IMR-90 (cell line): Measurements from ENCODE around the gene KATNAL2. TPM values are rescaled to one million over a fixed set of nuclear protein-coding genes. Genes with fewer than 3 reads are reported as not detected.

Source experiments
- ATAC-seq: fragments of 200-7000 bp; cut with Tn5 transposase; 2 replicates; pipeline ENCODE4 v1.9.1; 2020; ENCODE audit warnings: low read depth, mild to moderate bottlenecking, moderate library complexity
- BruUV-seq: library from RNA; stranded (reverse); fragments of 400-500 nt; replicated peaks from 2 replicates; lab custom pipeline; 2021; lab: Mats Ljungman, UMichigan
- CTCF ChIA-PET: fragments of 300-600 bp; formaldehyde crosslinking; extraction: SDS; loops from one replicate; lab custom pipeline; 2021; ENCODE audit warnings: antibody characterized with exemption; lab: Yijun Ruan, JAX
- POLR2A ChIA-PET: fragments of 300-600 bp; sonication (Branson Sonifier 250); formaldehyde crosslinking; loops from one replicate; lab custom pipeline; 2022; ENCODE audit warnings: antibody characterized with exemption; ENCODE audit not compliant: unreplicated experiment; lab: Charles Lee
- DNase-seq: peaks from one replicate; pipeline ENCODE4 v3.0.0; 2013
- H2AFZ ChIP-seq: replicated peaks from 2 replicates; pipeline ENCODE3; 2013; ENCODE audit warnings: low read length, mild to moderate bottlenecking; ENCODE audit not compliant: poor library complexity
- H2AK5ac ChIP-seq: 2 replicates; pipeline ENCODE4 v1.6.1; 2013; ENCODE audit warnings: low read depth, low read length, inconsistent platforms
- H2AK9ac ChIP-seq: replicated peaks from 2 replicates; pipeline ENCODE3; 2013; ENCODE audit warnings: mild to moderate bottlenecking, low read depth, low read length, moderate library complexity; ENCODE audit not compliant: poor library complexity
- H2BK120ac ChIP-seq: 2 replicates; pipeline ENCODE4 v1.6.1; 2013; ENCODE audit warnings: low read depth, low read length, inconsistent platforms
- H2BK15ac ChIP-seq: 3 replicates; pipeline ENCODE4 v1.6.1; 2013; ENCODE audit warnings: low read depth, low read length, inconsistent platforms
- H2BK20ac ChIP-seq: 2 replicates; pipeline ENCODE4 v1.6.1; 2013; ENCODE audit warnings: low read depth, mild to moderate bottlenecking, inconsistent platforms, low read length, moderate library complexity
- H2BK5ac ChIP-seq: 2 replicates; pipeline ENCODE4 v1.6.1; 2013; ENCODE audit warnings: mild to moderate bottlenecking, low read depth, low read length, inconsistent platforms; ENCODE audit not compliant: poor library complexity, severe bottlenecking
- H3K14ac ChIP-seq: replicated peaks from 2 replicates; pipeline ENCODE4 v1.6.1; 2013; ENCODE audit warnings: low read depth, low read length, inconsistent platforms
- H3K18ac ChIP-seq: 2 replicates; pipeline ENCODE4 v1.6.1; 2013; ENCODE audit warnings: low read depth, low read length, control low read depth
- H3K23ac ChIP-seq: 2 replicates; pipeline ENCODE4 v1.6.1; 2013; ENCODE audit warnings: low read depth, low read length, inconsistent platforms
- H3K27ac ChIP-seq: 2 replicates; pipeline ENCODE4 v1.5.1; 2013; ENCODE audit warnings: mild to moderate bottlenecking, control low read depth, low read length; ENCODE audit not compliant: insufficient read depth
- H3K27me3 ChIP-seq: 2 replicates; pipeline ENCODE4 v1.6.1; 2013; ENCODE audit warnings: low read length; ENCODE audit not compliant: control insufficient read depth, insufficient read depth
- H3K36me3 ChIP-seq: 2 replicates; pipeline ENCODE4 v1.6.1; 2013; ENCODE audit warnings: low read length, mixed read lengths; ENCODE audit not compliant: control insufficient read depth, insufficient read depth
- H3K4ac ChIP-seq: 2 replicates; pipeline ENCODE4 v1.6.1; 2013; ENCODE audit warnings: low read depth, low read length, inconsistent platforms
- H3K4me1 ChIP-seq: 2 replicates; pipeline ENCODE4 v1.6.1; 2013; ENCODE audit warnings: low read length, mixed read lengths; ENCODE audit not compliant: control insufficient read depth, insufficient read depth
- H3K4me2 ChIP-seq: 2 replicates; pipeline ENCODE4 v1.6.1; 2013; ENCODE audit warnings: low read depth, mild to moderate bottlenecking, control low read depth, low read length, moderate library complexity
- H3K4me3 ChIP-seq: 2 replicates; pipeline ENCODE4 v1.5.1; 2013; ENCODE audit warnings: low read depth, mild to moderate bottlenecking, control low read depth, low read length, moderate library complexity; ENCODE audit not compliant: insufficient read depth
- H3K56ac ChIP-seq: 2 replicates; pipeline ENCODE4 v1.6.1; 2013; ENCODE audit warnings: low read length, inconsistent platforms; ENCODE audit not compliant: insufficient read depth; ENCODE audit errors: extremely low read depth
- H3K79me1 ChIP-seq, 2 experiments: 2 replicates each; pipeline ENCODE4 v1.6.1; 2013; ENCODE audit warnings: low read length in 2 of 2, inconsistent platforms in 1 of 2, low read depth in 1 of 2
- H3K9ac ChIP-seq: 2 replicates; pipeline ENCODE4 v1.6.1; 2013; ENCODE audit warnings: low read depth, low read length, control low read depth
- H3K9me1 ChIP-seq: 2 replicates; pipeline ENCODE4 v1.6.1; 2013; ENCODE audit warnings: low read length, inconsistent platforms; ENCODE audit not compliant: insufficient read depth
- H3K9me3 ChIP-seq: 2 replicates; pipeline ENCODE4 v1.6.1; 2013; ENCODE audit warnings: low read length; ENCODE audit not compliant: control insufficient read depth, insufficient read depth
- H4K20me1 ChIP-seq: 2 replicates; pipeline ENCODE4 v1.6.1; 2013; ENCODE audit warnings: low read length, inconsistent platforms; ENCODE audit not compliant: insufficient read depth
- H4K5ac ChIP-seq: 2 replicates; pipeline ENCODE4 v1.6.1; 2013; ENCODE audit warnings: mild to moderate bottlenecking, low read depth, low read length, control low read depth
- H4K8ac ChIP-seq, 2 experiments: 2 replicates each; pipeline ENCODE4 v1.6.1; 2013; ENCODE audit warnings: low read depth in 2 of 2, low read length in 2 of 2, control low read depth in 1 of 2, inconsistent platforms in 1 of 2
- H4K91ac ChIP-seq: 2 replicates; pipeline ENCODE4 v1.6.1; 2013; ENCODE audit warnings: low read depth, low read length, inconsistent platforms; ENCODE audit not compliant: insufficient read depth
- BHLHE40 ChIP-seq: fragments of 150-350 bp; IDR thresholded peaks from 2 replicates; pipeline ENCODE4 v1.6.1; 2016; ENCODE audit warnings: mild to moderate bottlenecking, low read depth, low read length
- CEBPB ChIP-seq: IDR thresholded peaks from 2 replicates; pipeline ENCODE4 v1.6.1; 2012; ENCODE audit warnings: low read depth, low read length, improper control_type of control experiment
- CHD1 ChIP-seq: IDR thresholded peaks from 2 replicates; pipeline ENCODE4 v1.6.1; 2012; ENCODE audit warnings: low read depth, low read length, improper control_type of control experiment
- CTCF ChIP-seq: conservative IDR thresholded peaks from 2 replicates; pipeline ENCODE4 v1.5.1; 2012; ENCODE audit warnings: mild to moderate bottlenecking, low read depth, low read length, improper control_type of control experiment
- ELK1 ChIP-seq: fragments of 150-350 bp; IDR thresholded peaks from 2 replicates; pipeline ENCODE4 v1.6.1; 2016; ENCODE audit warnings: low read depth, mild to moderate bottlenecking, low read length, moderate library complexity, borderline replicate concordance
- FOS ChIP-seq: fragments of 150-350 bp; IDR thresholded peaks from 2 replicates; pipeline ENCODE4 v1.6.1; 2016; ENCODE audit warnings: low read depth, low read length
- MAFK ChIP-seq: IDR thresholded peaks from 2 replicates; pipeline ENCODE4 v1.6.1; 2012; ENCODE audit warnings: low read depth, low read length, improper control_type of control experiment
- MAZ ChIP-seq: IDR thresholded peaks from 2 replicates; pipeline ENCODE4 v1.6.1; 2012; ENCODE audit warnings: low read depth, mild to moderate bottlenecking, low read length, improper control_type of control experiment, moderate library complexity, borderline replicate concordance
- MXI1 ChIP-seq: IDR thresholded peaks from 2 replicates; pipeline ENCODE4 v1.6.1; 2012; ENCODE audit warnings: low read depth, mild to moderate bottlenecking, low read length, moderate library complexity, borderline replicate concordance
- NFE2L2 ChIP-seq: fragments of 150-350 bp; IDR thresholded peaks from 2 replicates; pipeline ENCODE4 v1.6.1; 2016; ENCODE audit warnings: low read depth, mild to moderate bottlenecking, low read length
- POLR2A ChIP-seq: IDR thresholded peaks from 2 replicates; pipeline ENCODE4 v1.6.1; 2012; ENCODE audit warnings: mild to moderate bottlenecking, low read depth, low read length
- RAD21 ChIP-seq: IDR thresholded peaks from 2 replicates; pipeline ENCODE4 v1.6.1; 2012; ENCODE audit warnings: low read length, improper control_type of control experiment
- RCOR1 ChIP-seq: IDR thresholded peaks from 2 replicates; pipeline ENCODE4 v1.6.1; 2012; ENCODE audit warnings: mild to moderate bottlenecking, low read length, improper control_type of control experiment; ENCODE audit not compliant: insufficient replicate concordance
- RFX5 ChIP-seq: IDR thresholded peaks from 2 replicates; pipeline ENCODE4 v1.8.0; 2012; ENCODE audit warnings: low read depth, mild to moderate bottlenecking, low read length, moderate library complexity
- SMC3 ChIP-seq: fragments of 150-350 bp; IDR thresholded peaks from 2 replicates; pipeline ENCODE4 v1.6.1; 2016; ENCODE audit warnings: low read depth, mild to moderate bottlenecking, antibody characterized with exemption, low read length, moderate library complexity
- WGBS, 2 experiments: methylation state at CpG; one replicate each; pipeline versions ENCODE4 v1.1.5 to v1.1.7; 2013; ENCODE audit warnings: missing lambda C conversion rate in 2 of 2; ENCODE audit not compliant: insufficient read length in 1 of 2; ENCODE audit errors: extremely low coverage in 2 of 2; 5-methylcytosine and 5-hydroxymethylcytosine counted together
- dilution Hi-C: fragments of 300-500 bp; cut with HindIII; formaldehyde crosslinking; loops from one replicate; pipeline ENCODE4 v1.14.3; 2018; ENCODE audit warnings: low sequenced_read_pairs; ENCODE audit not compliant: unreplicated experiment
- in situ Hi-C: fragments of 300-500 bp; cut with MboI; formaldehyde crosslinking; loops from 3 replicates; pipeline ENCODE4 v1.14.3; 2019; ENCODE audit warnings: low sequenced_read_pairs, inconsistent platforms, mixed read lengths
- intact Hi-C: fragments of 100-400 bp; cut with micrococcal nuclease; formaldehyde crosslinking; loops from 2 replicates; pipeline ENCODE4 v1.10.0; 2022
- polyA plus RNA-seq, 3 experiments: library from polyadenylated mRNA; depleted of rRNA; stranded (reverse); fragments of >200 nt; gene quantifications; 2 replicates each; pipeline ENCODE4 v1.2.3, GENCODE V29; 2012; ENCODE audit warnings: low replicate concordance in 1 of 3
- total RNA-seq: library from RNA; depleted of rRNA; stranded (reverse); fragments of >200 nt; gene quantifications from 2 replicates; pipeline ENCODE4 v1.2.3, GENCODE V29; 2012
- TF ChIP-seq, protein P1 (sequence below): fragments of 150-350 bp; IDR thresholded peaks from 2 replicates; pipeline ENCODE4 v1.6.1; 2017; ENCODE audit warnings: mild to moderate bottlenecking, antibody characterized with exemption, low read length, low read depth

KATNAL2 gene
- total and polyA plus RNA-seq, 2 of the 4 experiments (the other 2 are of a cell fraction), result 0.90 to 2.3 TPM

DNA sequence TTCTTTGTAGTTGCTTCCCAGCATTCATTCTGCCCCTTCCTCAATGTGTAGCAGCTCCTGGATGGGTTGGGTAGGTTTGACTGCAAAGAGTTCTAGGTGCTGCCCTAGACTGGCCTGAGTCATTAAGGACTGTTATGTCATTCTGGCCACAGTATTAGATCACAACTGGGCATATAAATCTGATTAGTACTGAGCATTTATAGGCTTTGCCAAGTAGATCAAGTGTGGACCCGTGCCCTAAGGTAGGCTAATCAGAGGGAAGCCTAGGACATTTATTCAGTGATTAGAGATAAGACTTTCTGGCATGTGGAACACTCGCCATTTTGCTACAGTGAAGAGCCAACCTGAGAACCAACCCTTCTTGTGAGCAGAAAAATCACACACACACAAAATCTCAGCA, 2.7 kb downstream of the KATNAL2 start:
- Histone ChIP-seq H3K23ac (no peak overlapping the region), H2AK5ac (no peak overlapping the region), H3K9me3 (no peaks in the 10 kb centered on the region), H3K4ac (no peak overlapping the region), H3K56ac (no peak overlapping the region), H4K5ac (no peak overlapping the region), H3K36me3 (no peaks in the 10 kb centered on the region), H3K4me3 (no peak overlapping the region), H3K27ac (no peak overlapping the region), H2BK15ac (no peak overlapping the region), H2AFZ (no peak overlapping the region), H2BK5ac (no peak overlapping the region), H3K18ac (no peak overlapping the region), H3K27me3 (no peaks in the 10 kb centered on the region), H3K9me1 (no peaks in the 10 kb centered on the region; the same call in 1 of the 2 replicates), H3K14ac (no peak overlapping the region), H2BK120ac (no peak overlapping the region), H3K79me1 (peaks cover 11 to 23% of the 10 kb centered on the region in 2 experiments; a peak in 3 of 4 replicates), H4K8ac (no peak overlapping the region), H2AK9ac (no peak overlapping the region), H4K91ac (no peak overlapping the region), H4K20me1 (peaks cover 3% of the 10 kb centered on the region; the same call in 1 of the 2 replicates), H3K4me1 (peaks cover 2% of the 10 kb centered on the region; the same call in 1 of the 2 replicates), H2BK20ac (no peak overlapping the region), H3K4me2 (no peak overlapping the region), H3K9ac (no peak overlapping the region)
- no peak for ATAC-seq
- no peak for TF ChIP-seq CTCF
- no peak for TF ChIP-seq POLR2A
- no peak for TF ChIP-seq MAZ
- no peak for TF ChIP-seq RAD21
- no peak for TF ChIP-seq RCOR1
- TF ChIP-seq ELK1, result no peak
- no peak for TF ChIP-seq RFX5
- no peak for TF ChIP-seq BHLHE40
- no peak for TF ChIP-seq SMC3
- no peak for TF ChIP-seq CHD1
- TF ChIP-seq, protein P1, sequence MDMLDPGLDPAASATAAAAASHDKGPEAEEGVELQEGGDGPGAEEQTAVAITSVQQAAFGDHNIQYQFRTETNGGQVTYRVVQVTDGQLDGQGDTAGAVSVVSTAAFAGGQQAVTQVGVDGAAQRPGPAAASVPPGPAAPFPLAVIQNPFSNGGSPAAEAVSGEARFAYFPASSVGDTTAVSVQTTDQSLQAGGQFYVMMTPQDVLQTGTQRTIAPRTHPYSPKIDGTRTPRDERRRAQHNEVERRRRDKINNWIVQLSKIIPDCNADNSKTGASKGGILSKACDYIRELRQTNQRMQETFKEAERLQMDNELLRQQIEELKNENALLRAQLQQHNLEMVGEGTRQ, result no peak
- no peak for TF ChIP-seq MAFK
- TF ChIP-seq FOS, result no peak
- no peak for TF ChIP-seq NFE2L2
- no peak for TF ChIP-seq CEBPB
- TF ChIP-seq MXI1, result no peak
- ChIA-PET CTCF (no interaction called here), POLR2A (no interaction called here)
- no peak for DNase-seq
- in situ Hi-C loops, result no loop called here
- WGBS, 2 experiments, result no CpG with 5 or more reads among the region's 2 CpGs
- intact Hi-C loops, result no loop called here
- dilution Hi-C loops, result no loop called here
- BruUV-seq, result no TSS peak
